GM19023 (cell line): ENCODE results near the gene ULK2.
"Not testable (repeated sequence)": the region's sequence is repeated elsewhere in the genome, so short reads cannot be mapped to it uniquely, and the experiment has no call there.

Experiments
- ATAC-seq: cut with Tn5 transposase; IDR thresholded peaks from one replicate; pipeline ENCODE4 v1.9.1; 2021; ENCODE audit warnings: mild to moderate bottlenecking, moderate library complexity; ENCODE audit not compliant: unreplicated experiment

Gene ULK2

GRCh38 chr17:19867079-19867328 is 732 bp downstream of the ULK2 start:
- no peak for ATAC-seq

- no peak for ATAC-seq
These were observed 2.7 kb downstream of the ULK2 start for GRCh38 chr17:19865021-19865420.

- not testable (repeated sequence) for ATAC-seq
These were observed 7.0 kb downstream of the ULK2 start for GRCh38 chr17:19860647-19861177.

DNA sequence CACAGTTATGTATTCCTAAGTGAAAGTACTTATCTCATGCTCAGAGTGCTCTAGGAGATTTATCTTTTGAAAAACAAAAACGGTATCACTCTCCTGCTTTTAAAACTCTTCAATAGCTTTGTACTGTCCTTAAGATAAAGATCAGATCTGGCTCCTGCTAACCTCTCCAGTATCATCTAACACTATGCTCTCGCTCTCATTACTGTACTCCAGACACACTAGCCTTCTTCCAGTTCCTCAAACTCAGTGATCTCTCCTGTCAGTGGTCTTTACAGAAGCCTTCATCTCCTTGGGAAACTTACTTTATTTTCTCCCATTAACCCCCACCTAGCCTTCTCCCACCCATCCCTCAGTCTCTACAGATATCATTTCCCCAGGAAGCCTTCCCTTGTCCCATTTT is 10.1 kb downstream of the ULK2 start:
- no peak for ATAC-seq

DNA sequence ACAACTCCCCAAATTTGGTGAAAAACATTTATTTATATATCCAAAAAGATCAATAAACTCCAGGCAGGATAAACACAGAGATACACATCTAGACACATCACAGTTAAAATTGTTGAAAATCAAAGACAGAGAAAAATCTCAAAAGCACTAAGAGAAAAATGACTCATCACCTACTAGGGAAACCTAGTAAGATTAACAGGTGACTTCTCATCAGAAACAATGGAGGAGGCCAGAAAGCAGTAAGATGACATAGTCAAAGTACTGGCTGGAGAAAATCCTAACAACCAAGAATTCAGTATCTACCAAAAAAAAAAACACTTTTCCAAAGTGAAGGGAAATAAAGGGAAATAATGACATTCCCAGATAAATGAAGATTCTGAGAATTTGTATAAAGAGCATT is 33.8 kb downstream of the ULK2 start:
- no peak for ATAC-seq

DNA sequence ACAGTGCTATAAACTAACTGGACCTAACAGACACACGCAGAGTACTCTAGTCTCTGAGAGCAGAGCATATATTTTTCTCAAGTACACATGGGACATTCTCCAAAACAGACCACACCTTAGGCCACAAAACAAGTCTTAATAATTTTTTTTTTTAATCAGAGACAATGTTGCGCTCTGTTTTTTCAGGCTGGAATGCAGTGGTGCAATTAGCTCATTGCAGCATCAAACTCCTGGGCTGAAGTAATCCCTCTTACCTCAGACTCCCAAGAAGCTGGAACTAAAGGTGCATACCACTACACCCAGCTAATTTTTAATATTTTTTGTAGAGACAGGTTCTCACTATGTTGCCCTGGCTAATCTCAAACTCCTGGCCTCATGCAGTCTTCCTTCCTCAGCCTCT is 37.7 kb downstream of the ULK2 start:
- ATAC-seq = no peak

DNA sequence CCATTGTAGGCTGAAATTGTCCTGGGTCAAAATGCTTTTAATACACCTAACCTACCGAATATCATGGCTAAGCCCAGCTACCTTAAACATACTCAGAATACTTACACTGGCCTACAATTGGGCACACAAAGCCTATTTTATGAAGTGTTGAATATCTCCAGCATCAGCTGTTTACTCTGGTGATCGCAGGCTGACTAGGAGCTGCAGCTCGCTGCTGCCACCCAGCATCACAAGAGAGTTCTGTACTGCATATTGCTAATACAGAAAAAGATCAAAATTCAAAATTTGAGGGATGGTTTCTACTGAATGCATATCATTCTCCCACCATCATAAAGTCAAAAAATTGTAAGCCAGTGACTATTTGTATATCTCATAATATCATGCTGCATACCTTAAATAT is 55.3 kb downstream of the ULK2 start:
- no peak for ATAC-seq

DNA sequence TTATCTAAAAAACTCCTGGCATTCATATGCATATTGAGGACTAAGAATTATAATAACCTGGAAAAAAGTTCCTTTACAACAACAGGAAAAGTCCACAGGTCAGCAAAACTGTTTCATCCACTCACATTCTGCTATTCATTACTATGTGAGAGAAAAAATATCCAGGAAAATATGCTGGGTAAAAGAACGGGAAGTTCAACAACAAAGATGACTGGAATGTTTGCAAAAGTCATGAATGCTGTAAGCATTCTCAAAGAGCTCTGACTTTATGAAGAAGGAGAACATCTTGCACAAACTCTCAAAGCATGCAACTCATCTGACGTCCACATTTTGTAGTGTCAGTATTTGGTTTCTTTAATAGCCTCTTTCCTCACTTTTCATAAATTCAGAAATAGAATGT is 62.7 kb downstream of the ULK2 start:
- no peak for ATAC-seq

- ATAC-seq = no peak
These were observed 67.2 kb downstream of the ULK2 start for GRCh38 chr17:19800571-19800970.

GRCh38 chr17:19799796-19800195 is 67.9 kb downstream of the ULK2 start:
- ATAC-seq = no peak

DNA sequence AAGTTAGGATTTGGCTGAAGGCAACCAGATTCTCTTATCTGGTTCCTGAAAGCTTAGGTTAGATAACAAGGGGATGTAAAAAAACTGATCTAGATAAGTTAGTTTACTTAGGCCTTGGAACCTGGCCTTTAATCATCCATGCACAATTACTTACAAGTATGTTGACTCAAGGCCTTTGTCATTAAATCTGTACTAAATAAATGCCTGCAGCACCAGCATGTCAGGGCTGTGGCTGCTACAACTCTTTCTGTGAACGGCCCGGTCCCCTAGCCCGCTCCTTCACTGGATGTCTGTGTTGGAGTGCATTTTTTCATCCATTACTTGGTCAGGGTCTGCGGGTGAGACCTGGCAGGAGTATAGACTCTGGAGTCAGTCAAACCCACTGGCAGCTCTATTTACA is 71.3 kb downstream of the ULK2 start:
- no peak for ATAC-seq

DNA sequence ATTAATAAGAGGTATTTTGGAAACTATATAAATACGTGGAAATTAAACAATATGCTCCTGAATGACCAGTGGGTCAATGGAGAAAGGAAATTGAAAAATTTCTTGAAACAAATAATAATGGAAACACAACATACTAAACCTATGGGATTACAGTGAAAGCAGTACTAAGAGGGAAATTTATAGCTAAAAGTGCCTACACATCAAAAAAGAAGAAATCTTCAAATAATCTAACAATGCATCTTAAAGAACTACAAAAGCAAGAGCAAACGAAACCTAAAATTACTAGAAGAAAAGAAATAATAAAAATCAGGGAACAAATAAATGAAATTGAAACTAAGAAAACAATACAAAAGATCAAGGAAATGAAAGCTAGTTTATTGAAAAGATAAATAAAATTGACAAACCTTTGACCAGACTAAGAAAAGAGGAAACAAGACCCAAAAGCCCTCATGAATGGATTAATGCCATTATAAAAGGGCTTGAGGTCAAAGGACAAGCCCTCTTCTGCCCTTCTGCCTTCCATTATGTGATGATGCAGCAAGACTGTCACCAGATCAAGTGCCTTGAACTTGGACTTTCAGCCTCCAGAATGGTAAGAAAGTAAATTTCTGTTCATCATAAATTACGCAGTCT is 75.7 kb downstream of the ULK2 start:
- ATAC-seq = no peak

GRCh38 chr17:19787733-19788357 is 79.9 kb downstream of the ULK2 start:
- no peak for ATAC-seq

DNA sequence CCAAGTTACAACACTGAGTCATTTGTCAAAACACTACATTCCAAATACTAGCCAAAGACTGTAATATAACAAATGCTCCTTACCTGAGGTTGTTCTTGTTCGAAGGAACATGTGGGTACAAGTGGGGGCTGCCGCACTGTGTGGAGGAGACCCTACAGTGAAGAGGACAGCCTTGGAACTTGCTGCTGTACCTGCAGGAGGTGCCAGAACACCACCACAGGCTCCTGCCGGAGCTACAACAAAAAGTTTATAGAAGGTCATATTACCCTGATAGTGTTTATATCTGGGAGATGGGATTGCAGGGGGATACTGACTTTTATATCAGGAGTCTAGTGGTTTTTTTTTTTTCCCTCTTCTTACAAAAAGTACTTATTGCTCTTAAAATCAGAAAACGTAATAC is 81.9 kb downstream of the ULK2 start:
- ATAC-seq = no peak

GRCh38 chr17:19781488-19782458 is 86.0 kb downstream of the ULK2 start:
- ATAC-seq = no peak

GRCh38 chr17:19780846-19781245 is 86.9 kb downstream of the ULK2 start:
- ATAC-seq = no peak

GRCh38 chr17:19773534-19773933 is 94.2 kb downstream of the ULK2 start:
- ATAC-seq = no peak

- no peak for ATAC-seq
These were observed 95.6 kb downstream of the ULK2 start for GRCh38 chr17:19771971-19772630.

- no peak for ATAC-seq
These were observed 96.6 kb downstream of the ULK2 start for GRCh38 chr17:19770985-19771735.

DNA sequence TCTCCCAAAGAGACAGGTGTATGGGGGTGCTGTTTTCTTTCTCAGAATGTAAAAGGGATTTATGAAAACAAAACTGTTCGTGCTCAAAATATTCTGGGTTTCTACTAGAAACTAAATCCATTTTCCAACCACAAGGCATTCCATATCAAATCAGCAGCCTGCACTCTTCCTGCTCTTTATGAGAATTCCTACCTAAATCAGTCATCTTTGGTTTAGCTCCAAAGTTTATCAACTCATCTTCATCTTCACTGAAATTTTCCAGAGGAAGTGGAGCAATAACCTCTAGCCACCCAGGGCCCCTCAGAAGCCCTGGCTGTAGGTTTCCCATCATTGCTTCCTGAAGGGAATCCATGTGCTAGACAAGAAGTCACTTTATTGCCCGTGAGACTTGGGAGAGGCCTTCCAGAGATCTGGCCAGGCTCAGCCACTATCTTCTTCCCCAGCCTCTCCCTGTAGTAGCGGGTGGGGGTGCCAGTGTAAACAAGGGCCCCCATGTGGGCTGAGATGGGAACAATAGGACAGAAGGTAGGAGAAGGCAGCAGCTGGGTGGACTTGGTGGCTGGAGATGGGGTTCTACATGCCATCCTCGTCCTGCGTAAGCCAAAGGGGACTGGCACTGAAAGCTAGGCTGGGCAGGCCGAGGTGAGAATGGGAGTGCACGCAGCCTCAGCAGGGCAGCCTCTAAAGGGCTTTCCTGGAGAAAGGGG is 97.6 kb downstream of the ULK2 start:
- no peak for ATAC-seq
